ENCODE data around the gene PIAS1.

GRCh38 chr15:68032672-68033071 is 21.4 kb upstream of the PIAS1 start:
- TF ChIP-seq, protein P1, sequence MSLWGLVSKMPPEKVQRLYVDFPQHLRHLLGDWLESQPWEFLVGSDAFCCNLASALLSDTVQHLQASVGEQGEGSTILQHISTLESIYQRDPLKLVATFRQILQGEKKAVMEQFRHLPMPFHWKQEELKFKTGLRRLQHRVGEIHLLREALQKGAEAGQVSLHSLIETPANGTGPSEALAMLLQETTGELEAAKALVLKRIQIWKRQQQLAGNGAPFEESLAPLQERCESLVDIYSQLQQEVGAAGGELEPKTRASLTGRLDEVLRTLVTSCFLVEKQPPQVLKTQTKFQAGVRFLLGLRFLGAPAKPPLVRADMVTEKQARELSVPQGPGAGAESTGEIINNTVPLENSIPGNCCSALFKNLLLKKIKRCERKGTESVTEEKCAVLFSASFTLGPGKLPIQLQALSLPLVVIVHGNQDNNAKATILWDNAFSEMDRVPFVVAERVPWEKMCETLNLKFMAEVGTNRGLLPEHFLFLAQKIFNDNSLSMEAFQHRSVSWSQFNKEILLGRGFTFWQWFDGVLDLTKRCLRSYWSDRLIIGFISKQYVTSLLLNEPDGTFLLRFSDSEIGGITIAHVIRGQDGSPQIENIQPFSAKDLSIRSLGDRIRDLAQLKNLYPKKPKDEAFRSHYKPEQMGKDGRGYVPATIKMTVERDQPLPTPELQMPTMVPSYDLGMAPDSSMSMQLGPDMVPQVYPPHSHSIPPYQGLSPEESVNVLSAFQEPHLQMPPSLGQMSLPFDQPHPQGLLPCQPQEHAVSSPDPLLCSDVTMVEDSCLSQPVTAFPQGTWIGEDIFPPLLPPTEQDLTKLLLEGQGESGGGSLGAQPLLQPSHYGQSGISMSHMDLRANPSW (CRISPR knock-in tag; conservative IDR thresholded peaks at IDR 0.05; ENCODE audit: low read depth), result no peak
- TF ChIP-seq, protein P2, sequence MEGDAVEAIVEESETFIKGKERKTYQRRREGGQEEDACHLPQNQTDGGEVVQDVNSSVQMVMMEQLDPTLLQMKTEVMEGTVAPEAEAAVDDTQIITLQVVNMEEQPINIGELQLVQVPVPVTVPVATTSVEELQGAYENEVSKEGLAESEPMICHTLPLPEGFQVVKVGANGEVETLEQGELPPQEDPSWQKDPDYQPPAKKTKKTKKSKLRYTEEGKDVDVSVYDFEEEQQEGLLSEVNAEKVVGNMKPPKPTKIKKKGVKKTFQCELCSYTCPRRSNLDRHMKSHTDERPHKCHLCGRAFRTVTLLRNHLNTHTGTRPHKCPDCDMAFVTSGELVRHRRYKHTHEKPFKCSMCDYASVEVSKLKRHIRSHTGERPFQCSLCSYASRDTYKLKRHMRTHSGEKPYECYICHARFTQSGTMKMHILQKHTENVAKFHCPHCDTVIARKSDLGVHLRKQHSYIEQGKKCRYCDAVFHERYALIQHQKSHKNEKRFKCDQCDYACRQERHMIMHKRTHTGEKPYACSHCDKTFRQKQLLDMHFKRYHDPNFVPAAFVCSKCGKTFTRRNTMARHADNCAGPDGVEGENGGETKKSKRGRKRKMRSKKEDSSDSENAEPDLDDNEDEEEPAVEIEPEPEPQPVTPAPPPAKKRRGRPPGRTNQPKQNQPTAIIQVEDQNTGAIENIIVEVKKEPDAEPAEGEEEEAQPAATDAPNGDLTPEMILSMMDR (IDR thresholded peaks at IDR 0.05), result no peak
- TF ChIP-seq NFYB (CRISPR knock-in tag; conservative IDR thresholded peaks at IDR 0.05; ENCODE audit: low read depth) (no peak), ZNF263 (CRISPR knock-in tag; IDR thresholded peaks at IDR 0.05; ENCODE audit: low read depth) (no peak)

Data from WTC11 (cell line).